ENCODE results near the gene SPACA7.

Gene SPACA7

DNA sequence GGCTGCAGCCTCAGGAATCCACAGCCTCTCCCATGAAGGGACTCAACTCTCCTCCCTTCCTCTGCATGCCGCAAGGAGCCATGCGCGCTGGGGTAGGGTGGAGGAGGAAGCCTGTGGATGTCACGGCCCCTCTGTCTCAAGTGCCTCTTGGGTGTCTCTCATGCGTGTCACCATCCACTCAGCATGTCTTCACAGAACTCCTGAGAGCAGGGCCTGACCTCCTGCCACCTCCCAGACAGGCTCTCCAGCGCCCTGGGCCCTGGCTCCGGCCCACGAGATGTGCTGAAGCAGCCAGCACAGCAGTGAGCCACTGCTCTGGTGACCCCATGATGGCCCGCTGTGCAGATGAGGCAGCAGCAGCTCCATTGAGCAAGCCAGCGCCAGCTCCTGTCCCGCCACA lies 25.9 kb upstream of the SPACA7 start:
- Histone ChIP-seq H3K27me3 (ENCODE audit: insufficient read depth, low read length) (peaks cover 13% of the 10 kb centered on the region; the same call in 1 of the 2 replicates), H3K4me1 (ENCODE audit: control insufficient read depth, insufficient read depth, low read length, unreplicated experiment) (no peaks in the 10 kb centered on the region), H3K79me2 (ENCODE audit: control insufficient read depth, insufficient read depth, low read length, unreplicated experiment) (no peaks in the 10 kb centered on the region), H2AFZ (ENCODE audit: low read length, unreplicated experiment) (no peak overlapping the region), H3K27ac (ENCODE audit: low read depth, low read length) (no peak overlapping the region), H3K36me3 (ENCODE audit: insufficient read depth, low read length) (no peaks in the 10 kb centered on the region), H3K4me3 (ENCODE audit: low read depth, low read length) (no peak overlapping the region)

DNA sequence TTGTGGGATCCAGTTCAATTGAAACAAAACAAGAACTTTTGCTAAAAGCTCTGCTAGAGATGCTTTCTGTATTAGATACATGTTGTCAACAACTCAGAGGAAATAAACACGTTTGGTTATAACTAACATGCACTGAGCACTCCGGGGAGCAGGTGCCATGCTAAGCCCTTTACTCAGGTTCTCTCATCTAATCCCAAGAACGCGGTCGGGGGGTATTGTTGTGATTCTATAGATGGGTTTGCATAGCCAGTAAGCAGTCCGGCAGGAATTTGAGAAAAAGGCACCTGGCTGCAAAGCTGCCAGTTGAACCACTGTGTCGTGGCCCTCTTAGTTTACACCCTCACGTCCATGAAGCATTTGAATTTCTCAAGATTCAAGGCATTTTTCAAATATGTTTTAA lies 24.3 kb upstream of the SPACA7 start:
- H3K79me2 ChIP-seq (ENCODE audit: control insufficient read depth, insufficient read depth, low read length, unreplicated experiment): no peaks in the 10 kb centered on the region
- peaks cover 9% of the 10 kb centered on the region; the same call in 1 of the 2 replicates for H3K27me3 ChIP-seq (ENCODE audit: insufficient read depth, low read length)
- no peaks in the 10 kb centered on the region for H3K4me1 ChIP-seq (ENCODE audit: control insufficient read depth, insufficient read depth, low read length, unreplicated experiment)
- no peak overlapping the region for H3K27ac ChIP-seq (ENCODE audit: low read depth, low read length)
- no peak overlapping the region for H3K4me3 ChIP-seq (ENCODE audit: low read depth, low read length)
- no peak overlapping the region for H2AFZ ChIP-seq (ENCODE audit: low read length, unreplicated experiment)
- H3K36me3 ChIP-seq (ENCODE audit: insufficient read depth, low read length): no peaks in the 10 kb centered on the region

DNA sequence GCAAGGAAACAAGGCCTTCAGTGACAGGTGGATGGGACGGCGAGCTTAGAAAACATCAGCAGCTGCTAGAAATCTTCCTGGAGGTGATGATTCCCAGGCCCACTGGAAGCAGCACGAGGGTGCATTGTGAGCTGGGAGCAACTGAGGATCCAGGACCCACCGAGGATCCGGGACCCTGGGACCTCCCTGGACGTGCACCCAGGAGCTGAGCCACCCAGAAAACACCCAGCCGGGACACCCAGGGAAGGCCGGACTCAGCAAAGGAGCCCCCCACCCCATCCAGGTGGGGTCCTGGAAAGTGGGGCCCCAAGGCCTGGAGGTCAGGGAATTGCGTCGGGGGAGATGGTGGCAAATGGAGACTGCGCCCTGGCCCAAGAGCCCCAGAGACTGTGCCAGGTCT lies 22.3 kb upstream of the SPACA7 start:
- no peaks in the 10 kb centered on the region for H3K79me2 ChIP-seq (ENCODE audit: control insufficient read depth, insufficient read depth, low read length, unreplicated experiment)
- H3K27me3 ChIP-seq (ENCODE audit: insufficient read depth, low read length): no peaks in the 10 kb centered on the region
- no peak overlapping the region for H3K4me3 ChIP-seq (ENCODE audit: low read depth, low read length)
- H3K27ac ChIP-seq (ENCODE audit: low read depth, low read length): no peak overlapping the region
- H3K4me1 ChIP-seq (ENCODE audit: control insufficient read depth, insufficient read depth, low read length, unreplicated experiment): no peaks in the 10 kb centered on the region
- no peaks in the 10 kb centered on the region for H3K36me3 ChIP-seq (ENCODE audit: insufficient read depth, low read length)
- no peak overlapping the region for H2AFZ ChIP-seq (ENCODE audit: low read length, unreplicated experiment)

GRCh38 chr13:112354330-112355273 lies 21.6 kb upstream of the SPACA7 start:
- no peaks in the 10 kb centered on the region for H3K27me3 ChIP-seq (ENCODE audit: insufficient read depth, low read length)
- H3K4me3 ChIP-seq (ENCODE audit: low read depth, low read length): no peak overlapping the region
- no peak overlapping the region for H3K27ac ChIP-seq (ENCODE audit: low read depth, low read length)
- H3K79me2 ChIP-seq (ENCODE audit: control insufficient read depth, insufficient read depth, low read length, unreplicated experiment): no peaks in the 10 kb centered on the region
- H2AFZ ChIP-seq (ENCODE audit: low read length, unreplicated experiment): no peak overlapping the region
- no peaks in the 10 kb centered on the region for H3K36me3 ChIP-seq (ENCODE audit: insufficient read depth, low read length)
- no peaks in the 10 kb centered on the region for H3K4me1 ChIP-seq (ENCODE audit: control insufficient read depth, insufficient read depth, low read length, unreplicated experiment)

DNA sequence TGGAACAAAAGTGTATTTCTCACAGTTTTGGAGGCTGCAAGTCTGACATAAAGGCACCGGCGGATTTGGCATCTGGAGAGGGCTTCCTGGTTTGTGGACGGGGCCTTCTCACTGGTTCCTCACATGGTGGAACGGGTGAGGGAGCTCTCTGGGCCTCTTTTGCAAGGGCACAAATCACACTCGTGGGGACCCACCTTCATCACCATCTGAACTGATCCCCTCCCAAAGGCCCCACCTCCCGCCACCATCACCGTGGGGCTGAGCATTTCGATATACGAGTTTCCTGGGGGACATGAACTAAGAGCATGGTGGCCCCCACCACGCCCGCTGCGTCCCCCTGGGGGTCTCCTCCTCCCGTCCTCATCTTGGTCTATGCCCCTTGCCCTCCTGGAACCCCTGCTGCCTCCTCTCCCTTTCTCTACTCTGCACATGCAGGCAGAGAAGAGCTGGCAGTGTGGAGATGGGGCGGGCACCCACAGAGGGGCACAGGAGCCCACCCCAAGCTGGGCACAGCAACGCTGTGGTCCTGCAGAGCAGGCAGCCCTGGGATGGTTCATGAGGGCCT lies 20.8 kb upstream of the SPACA7 start:
- Histone ChIP-seq H3K27ac (ENCODE audit: low read depth, low read length) (no peak overlapping the region), H3K36me3 (ENCODE audit: insufficient read depth, low read length) (no peaks in the 10 kb centered on the region), H3K4me3 (ENCODE audit: low read depth, low read length) (no peak overlapping the region), H3K79me2 (ENCODE audit: control insufficient read depth, insufficient read depth, low read length, unreplicated experiment) (no peaks in the 10 kb centered on the region), H3K27me3 (ENCODE audit: insufficient read depth, low read length) (no peaks in the 10 kb centered on the region), H2AFZ (ENCODE audit: low read length, unreplicated experiment) (no peak overlapping the region), H3K4me1 (ENCODE audit: control insufficient read depth, insufficient read depth, low read length, unreplicated experiment) (no peaks in the 10 kb centered on the region)

DNA sequence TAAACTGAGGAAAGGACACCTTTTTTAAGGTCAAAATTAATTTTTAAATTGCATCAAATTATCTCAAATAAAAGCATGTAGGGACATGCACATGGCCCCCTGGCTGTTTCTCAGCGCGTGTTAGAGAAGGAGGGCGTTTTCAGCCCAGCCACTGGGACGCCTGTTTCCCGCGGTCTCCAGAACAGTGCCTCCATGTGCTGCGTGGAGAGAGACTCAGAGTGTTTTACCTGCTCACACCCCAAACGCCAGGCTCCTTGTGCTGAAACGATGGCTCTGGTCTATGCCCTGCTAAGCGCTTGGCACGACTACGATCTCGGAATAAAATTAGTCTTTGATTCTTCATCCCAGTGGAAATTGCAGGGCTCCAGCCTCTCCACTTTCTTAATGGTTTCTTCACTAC lies 20.0 kb upstream of the SPACA7 start:
- H3K27me3 ChIP-seq (ENCODE audit: insufficient read depth, low read length): no peaks in the 10 kb centered on the region
- no peaks in the 10 kb centered on the region for H3K36me3 ChIP-seq (ENCODE audit: insufficient read depth, low read length)
- H2AFZ ChIP-seq (ENCODE audit: low read length, unreplicated experiment): no peak overlapping the region
- no peaks in the 10 kb centered on the region for H3K4me1 ChIP-seq (ENCODE audit: control insufficient read depth, insufficient read depth, low read length, unreplicated experiment)
- no peak overlapping the region for H3K27ac ChIP-seq (ENCODE audit: low read depth, low read length)
- H3K79me2 ChIP-seq (ENCODE audit: control insufficient read depth, insufficient read depth, low read length, unreplicated experiment): no peaks in the 10 kb centered on the region
- no peak overlapping the region for H3K4me3 ChIP-seq (ENCODE audit: low read depth, low read length)

GRCh38 chr13:112358156-112358555 lies 18.0 kb upstream of the SPACA7 start:
- H3K36me3 ChIP-seq (ENCODE audit: insufficient read depth, low read length): no peaks in the 10 kb centered on the region
- no peaks in the 10 kb centered on the region for H3K79me2 ChIP-seq (ENCODE audit: control insufficient read depth, insufficient read depth, low read length, unreplicated experiment)
- H3K4me1 ChIP-seq (ENCODE audit: control insufficient read depth, insufficient read depth, low read length, unreplicated experiment): no peaks in the 10 kb centered on the region

GRCh38 chr13:112362021-112362420 lies 14.1 kb upstream of the SPACA7 start:
- Histone ChIP-seq H3K36me3 (ENCODE audit: insufficient read depth, low read length) (no peaks in the 10 kb centered on the region), H3K79me2 (ENCODE audit: control insufficient read depth, insufficient read depth, low read length, unreplicated experiment) (no peaks in the 10 kb centered on the region), H3K4me3 (ENCODE audit: low read depth, low read length) (no peak overlapping the region), H3K4me1 (ENCODE audit: control insufficient read depth, insufficient read depth, low read length, unreplicated experiment) (no peaks in the 10 kb centered on the region), H3K27me3 (ENCODE audit: insufficient read depth, low read length) (no peaks in the 10 kb centered on the region), H2AFZ (ENCODE audit: low read length, unreplicated experiment) (no peak overlapping the region), H3K27ac (ENCODE audit: low read depth, low read length) (no peak overlapping the region)

More at GRCh38 chr13:112358156-112358555, 18.0 kb upstream of the SPACA7 start:
- H3K27me3 ChIP-seq (ENCODE audit: insufficient read depth, low read length): no peaks in the 10 kb centered on the region
- no peak overlapping the region for H2AFZ ChIP-seq (ENCODE audit: low read length, unreplicated experiment)
- no peak overlapping the region for H3K4me3 ChIP-seq (ENCODE audit: low read depth, low read length)
- H3K27ac ChIP-seq (ENCODE audit: low read depth, low read length): no peak overlapping the region

DNA sequence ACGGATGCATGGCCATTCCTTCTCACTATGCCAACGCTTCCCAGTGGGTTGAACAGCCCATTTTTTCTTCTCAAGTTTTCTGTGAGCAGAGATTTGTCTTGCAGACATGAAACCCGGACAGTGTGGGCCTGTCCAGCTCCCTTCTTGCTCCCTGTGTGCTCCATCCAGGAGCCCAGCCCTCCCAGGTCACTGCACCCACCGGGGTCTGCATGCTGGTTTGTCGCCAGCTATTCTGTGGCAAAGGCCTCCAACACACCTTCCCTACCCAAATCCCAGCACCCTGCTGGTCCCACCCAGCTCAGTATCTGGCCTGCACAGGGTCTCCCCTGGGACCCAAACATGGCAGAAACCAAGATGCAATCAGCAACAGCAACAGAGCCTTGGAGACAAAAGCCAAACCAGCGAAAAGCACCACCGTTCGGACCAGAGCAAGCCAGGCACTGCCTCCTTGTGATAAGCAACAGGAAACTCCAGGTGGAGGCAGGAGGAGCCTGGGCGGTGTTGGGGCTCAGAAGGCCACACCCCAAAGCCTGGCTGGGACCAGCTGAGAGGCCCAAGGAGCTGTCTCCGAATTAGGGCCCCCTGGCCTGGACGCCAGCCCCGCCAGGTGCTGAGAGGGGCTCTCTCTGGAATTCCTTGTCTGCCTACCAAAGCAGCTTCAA lies 12.2 kb upstream of the SPACA7 start:
- no peak overlapping the region for H3K27ac ChIP-seq (ENCODE audit: low read depth, low read length)
- H3K27me3 ChIP-seq (ENCODE audit: insufficient read depth, low read length): no peaks in the 10 kb centered on the region
- no peaks in the 10 kb centered on the region for H3K4me1 ChIP-seq (ENCODE audit: control insufficient read depth, insufficient read depth, low read length, unreplicated experiment)
- no peaks in the 10 kb centered on the region for H3K79me2 ChIP-seq (ENCODE audit: control insufficient read depth, insufficient read depth, low read length, unreplicated experiment)
- no peak overlapping the region for H2AFZ ChIP-seq (ENCODE audit: low read length, unreplicated experiment)
- H3K36me3 ChIP-seq (ENCODE audit: insufficient read depth, low read length): no peaks in the 10 kb centered on the region
- H3K4me3 ChIP-seq (ENCODE audit: low read depth, low read length): no peak overlapping the region

- Histone ChIP-seq H3K27ac (ENCODE audit: low read depth, low read length) (no peak overlapping the region), H3K4me1 (ENCODE audit: control insufficient read depth, insufficient read depth, low read length, unreplicated experiment) (no peaks in the 10 kb centered on the region), H2AFZ (ENCODE audit: low read length, unreplicated experiment) (no peak overlapping the region), H3K36me3 (ENCODE audit: insufficient read depth, low read length) (no peaks in the 10 kb centered on the region), H3K79me2 (ENCODE audit: control insufficient read depth, insufficient read depth, low read length, unreplicated experiment) (no peaks in the 10 kb centered on the region), H3K27me3 (ENCODE audit: insufficient read depth, low read length) (no peaks in the 10 kb centered on the region), H3K4me3 (ENCODE audit: low read depth, low read length) (no peak overlapping the region)
Measured at GRCh38 chr13:112366907-112367646, 9.1 kb upstream of the SPACA7 start.
